GM21381 (cell line): ENCODE data around the gene CYB561D1.
A peak's percentile ranks its signal among the peaks of the same experiment; 100 is the strongest.

ENCODE experiments used
- ATAC-seq: cut with Tn5 transposase; IDR thresholded peaks from one replicate; pipeline ENCODE4 v1.9.1; 2021; ENCODE audit warnings: mild to moderate bottlenecking, moderate library complexity; ENCODE audit not compliant: unreplicated experiment

Gene CYB561D1

DNA sequence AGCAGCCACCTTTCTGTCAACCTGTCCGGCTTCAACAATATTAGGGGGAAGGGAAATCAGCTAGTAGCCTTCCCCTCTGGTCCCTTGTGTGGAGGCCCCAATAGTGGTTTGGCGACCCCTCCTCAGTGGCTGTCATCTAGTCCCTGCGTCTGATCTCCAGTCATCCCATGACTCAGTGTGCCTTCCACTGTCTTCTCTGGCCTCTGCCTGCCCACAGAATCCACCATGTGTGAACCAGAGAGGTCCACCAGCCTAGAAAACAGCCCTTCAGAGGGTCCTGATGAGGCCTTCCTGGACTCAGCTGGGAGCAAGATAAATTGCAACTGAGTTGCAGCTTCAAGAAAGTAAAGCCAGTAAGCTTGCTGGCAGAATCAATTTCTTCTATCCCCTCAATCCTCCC lies 14.0 kb upstream of the CYB561D1 start:
- ATAC-seq: no peak

DNA sequence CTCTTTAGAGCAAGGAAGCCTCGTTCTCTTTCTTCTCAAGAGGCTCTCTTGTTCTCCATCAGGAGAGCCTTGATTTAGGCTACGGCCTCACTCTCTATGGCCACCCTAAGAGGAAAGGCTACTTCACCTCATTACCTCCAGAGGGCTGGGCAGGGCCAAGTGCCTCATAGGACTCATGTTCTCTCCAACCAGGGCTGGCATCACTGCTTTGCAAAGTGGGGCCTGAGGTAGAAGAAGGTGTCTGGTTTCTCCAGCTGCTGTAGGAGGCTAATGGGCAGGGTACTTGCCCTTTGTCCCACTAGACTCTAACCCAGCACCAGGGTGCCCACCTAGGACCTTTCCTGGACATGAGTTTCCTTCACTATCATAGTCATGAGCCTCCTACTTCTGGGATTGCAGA lies 12.2 kb upstream of the CYB561D1 start:
- ATAC-seq: no peak

DNA sequence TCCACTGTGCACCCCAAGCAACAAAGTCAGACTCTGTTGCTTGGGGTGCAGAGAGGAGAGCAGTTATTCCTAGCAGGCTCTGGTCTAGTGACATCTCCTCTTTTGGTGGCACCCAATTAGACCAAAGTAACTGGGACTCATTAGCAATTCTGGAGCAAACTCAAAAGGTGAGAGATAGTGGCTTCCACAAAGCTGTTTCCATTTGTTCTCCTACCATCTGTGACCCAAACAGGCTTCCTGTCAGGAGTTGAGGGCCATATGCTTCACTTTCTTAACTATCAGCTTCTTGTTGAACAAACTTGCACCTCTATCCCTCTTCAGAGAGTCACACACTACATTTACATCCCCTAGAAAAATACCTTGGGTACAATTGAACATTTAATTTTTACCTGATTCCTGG lies 11.7 kb upstream of the CYB561D1 start:
- no peak for ATAC-seq

DNA sequence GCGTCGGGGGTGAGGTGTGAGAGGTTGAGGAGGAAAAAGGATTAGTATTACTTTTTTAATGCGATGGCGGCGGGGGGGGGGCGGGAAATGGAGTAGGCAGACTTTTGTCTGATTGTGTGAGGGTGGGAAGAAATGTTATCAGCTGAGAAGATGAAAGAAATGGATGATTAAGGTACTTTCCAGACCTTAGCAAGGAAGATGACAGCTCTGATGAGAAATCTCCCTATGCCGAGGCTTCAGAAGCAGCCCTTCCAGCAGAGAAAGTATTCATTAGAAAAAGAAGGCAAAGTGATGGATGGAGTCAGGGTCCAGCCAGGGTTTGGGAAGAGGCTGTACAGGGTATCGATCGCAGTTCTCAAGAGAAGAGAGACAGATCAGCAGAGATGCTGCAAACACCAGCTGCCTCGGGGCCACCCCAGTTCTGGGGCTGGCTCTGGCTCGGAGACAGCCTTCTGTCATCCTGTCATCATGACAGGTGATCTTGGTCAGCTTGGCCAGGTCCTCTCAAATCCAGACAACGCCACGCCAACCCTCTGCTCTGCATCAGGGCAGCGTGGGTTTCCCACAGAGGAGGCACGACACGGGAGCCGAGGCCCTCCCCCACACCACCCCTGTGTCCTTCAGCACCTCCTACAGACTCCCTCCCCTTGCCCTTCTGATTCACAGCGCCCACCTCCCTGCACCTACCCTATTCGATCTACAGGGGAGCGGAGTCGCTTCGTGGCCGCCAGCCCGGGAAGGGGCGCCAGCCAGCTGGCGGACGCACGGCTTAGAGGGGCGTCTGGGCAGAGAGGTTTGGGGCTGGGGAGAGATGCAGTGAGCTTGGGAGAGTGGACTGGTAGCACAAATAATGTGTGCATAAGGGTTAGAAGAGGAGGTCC lies 10.9 kb upstream of the CYB561D1 start:
- peak; percentile 16 for ATAC-seq

DNA sequence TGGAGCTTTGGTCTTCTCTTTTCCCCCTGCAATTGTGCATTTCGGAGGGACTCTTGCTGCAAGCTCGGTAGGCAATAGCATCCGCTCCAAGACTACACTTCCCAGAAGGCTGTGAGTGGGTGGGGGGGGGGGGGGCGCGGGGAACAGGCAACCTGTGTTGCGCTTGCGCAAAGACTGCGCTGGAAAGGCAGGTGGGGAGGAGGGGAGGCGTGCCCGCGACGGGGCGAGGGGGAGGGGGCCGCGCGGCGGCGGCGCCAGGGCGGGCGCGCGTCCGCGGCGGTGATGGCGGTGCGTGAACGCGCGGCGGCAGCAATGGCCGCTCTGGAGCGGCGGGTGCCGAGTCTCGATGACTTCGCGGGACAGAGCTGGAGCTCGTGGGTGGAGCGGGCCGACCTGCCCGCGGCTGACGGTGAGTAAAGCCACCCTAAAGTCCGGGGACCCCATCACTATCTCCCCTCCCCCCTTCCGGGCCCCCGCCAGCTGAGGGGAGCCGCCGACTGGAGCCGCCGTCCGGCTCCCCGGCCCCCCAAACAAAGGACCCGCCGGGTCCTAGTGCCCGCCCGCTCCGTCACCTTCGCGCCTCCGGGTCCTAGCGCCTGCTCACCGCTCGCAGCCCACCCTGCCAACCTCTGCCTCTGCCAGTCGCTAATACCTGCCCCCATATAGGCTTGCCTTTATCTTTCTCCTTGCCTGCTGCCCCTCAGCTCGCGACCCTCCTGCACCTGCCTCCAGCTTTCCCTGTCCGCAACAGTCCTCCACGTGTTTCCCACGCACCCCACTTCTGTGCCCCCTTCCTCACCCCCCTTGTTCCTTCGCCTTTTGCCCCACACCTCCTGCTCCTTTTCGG lies 10.0 kb upstream of the CYB561D1 start, which contains the start of gene ATXN7L2:
TSS of gene ATXN7L2 (plus strand) at position 234 of the 847 bp plus-strand sequence. CDS start at position 283, 49 bp downstream.
- peak; percentile 78 for ATAC-seq

DNA sequence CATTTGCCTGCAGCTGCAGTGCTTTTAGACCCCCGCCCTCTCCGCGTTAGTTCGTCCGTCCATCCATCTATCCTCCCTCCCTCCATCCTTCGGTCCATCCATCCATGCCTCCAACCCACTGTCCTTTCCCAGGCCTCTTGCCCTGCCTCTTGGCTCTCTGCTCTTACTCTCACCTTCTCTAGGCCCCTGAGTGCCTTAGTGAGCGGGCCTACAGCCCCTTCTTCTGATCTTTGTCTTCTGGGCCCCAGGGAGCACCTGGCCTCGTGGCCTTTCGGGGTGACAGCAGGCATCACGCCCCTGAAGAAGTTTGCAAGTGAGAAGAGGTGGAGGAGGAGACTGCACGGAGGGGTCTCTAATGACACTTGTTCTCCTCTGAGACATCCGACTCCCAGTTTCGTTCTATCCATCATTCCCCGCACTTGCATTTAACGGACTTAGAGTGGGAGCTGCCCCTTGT lies 9.3 kb upstream of the CYB561D1 start:
- ATAC-seq: no peak

DNA sequence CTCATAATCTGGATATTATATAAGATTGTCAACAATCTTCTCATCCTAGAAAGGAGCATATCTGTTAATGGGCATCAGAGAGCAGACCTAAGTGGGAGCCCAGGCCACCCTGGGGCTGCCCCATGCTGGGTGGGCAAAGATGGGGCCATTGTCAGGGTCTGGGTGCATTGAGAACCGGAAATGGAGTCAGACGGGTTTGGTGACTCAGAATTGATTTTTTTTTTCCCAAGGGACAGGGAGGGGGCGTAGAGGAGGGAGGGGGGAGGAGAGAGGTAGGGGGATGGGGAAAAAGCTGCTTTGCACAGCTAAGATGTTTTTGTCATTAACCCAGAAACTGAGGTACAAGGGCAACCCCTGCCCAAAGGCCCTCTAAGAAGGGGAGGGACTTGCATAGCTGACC lies 8.9 kb upstream of the CYB561D1 start:
- no peak for ATAC-seq

DNA sequence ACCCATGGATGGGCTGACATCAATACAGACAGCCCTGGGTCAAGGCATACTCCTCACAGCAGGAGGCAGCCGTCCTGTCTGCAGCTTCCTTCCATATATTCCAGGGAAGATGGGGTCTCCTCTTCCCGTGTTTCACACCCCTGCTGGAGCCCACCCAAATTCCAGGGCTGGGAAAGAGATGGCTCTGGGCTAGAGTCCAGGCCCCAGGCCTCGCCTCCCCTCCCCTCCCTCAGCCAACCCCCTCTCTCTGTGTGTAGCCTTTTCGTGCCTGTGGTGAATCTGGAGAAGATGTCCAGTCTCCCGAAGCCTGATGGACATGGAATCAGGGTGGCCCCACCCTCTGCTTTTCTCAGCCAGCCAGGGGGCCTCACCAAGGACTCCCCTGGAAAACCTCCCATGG lies 6.6 kb upstream of the CYB561D1 start:
- no peak for ATAC-seq

DNA sequence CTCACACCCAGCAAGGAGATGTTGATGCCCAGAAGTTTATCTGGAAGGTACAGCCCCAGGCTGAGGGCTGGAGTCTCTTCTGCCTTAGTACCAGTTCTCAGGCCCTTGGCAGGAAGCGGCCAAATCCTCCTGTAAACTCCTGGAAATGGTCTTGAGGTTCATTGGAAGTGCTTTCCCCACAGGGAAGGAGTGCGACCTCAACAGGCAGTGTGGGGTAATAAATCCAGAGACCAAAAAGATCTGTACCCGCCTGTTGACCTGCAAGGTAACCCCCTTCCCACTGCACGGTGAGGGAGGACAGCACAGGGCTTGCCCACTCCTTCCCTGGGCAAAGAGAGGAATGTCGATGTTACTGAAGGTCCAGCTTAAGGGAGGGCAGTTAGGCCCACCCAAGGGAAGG lies 5.7 kb upstream of the CYB561D1 start:
- no peak for ATAC-seq

DNA sequence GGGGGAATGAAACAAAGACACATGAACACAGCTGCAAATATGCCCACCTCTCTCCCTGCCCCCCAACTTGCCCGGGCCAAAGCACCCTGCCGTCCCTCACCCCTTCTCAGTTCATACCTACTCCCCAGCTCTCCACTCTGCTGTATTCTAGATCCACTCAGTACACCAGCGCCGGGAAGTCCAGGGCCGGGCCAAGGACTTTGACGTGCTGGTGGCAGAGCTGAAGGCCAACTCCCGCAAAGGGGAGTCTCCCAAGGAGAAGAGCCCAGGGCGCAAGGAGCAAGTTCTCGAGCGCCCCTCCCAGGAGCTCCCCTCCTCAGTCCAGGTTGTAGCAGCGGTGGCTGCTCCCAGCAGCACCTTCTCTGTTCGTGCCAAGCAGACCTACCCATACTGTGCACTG lies 5.2 kb upstream of the CYB561D1 start:
- ATAC-seq: no peak

DNA sequence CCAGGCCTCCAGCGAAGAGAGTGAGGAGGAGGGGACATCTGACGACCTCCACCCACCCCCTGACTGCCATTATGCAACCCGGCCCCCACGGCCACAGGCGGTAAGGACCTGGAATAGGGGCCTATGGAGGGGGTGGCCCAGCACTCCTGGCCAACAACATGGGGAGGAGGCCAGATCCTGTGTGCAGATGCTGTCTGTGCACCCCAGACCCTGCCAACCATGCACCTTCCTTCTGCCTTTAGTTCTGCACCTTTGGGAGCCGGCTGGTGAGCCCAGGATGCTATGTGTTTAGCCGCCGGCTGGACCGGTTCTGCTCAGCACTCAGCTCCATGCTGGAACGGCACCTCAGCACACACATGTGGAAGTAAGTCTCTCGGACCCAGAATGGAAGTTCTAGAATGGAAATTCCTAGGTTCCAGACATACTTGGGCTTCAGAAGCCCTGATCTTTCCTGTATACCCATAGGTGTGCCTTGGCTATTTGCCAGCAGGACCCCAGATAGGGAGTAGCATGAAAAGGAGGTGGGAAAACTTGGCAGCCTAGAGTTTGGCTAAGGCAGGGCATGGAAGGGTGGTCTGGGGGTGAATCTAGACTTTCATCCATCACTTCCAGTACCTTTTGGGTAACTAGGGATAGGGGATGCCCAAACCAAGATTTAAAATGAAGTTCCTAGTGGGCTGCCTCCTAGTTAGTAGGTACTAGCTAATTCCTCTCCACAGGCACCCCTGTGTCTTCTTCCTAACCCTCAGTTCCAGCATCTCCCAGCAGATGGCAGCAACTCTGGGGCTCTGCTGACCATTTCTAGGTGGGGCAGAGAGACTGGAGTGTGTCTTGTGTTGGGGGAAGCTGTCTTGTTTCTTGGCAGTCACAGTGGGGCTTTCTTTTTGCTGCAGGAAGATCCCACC lies 3.6 kb upstream of the CYB561D1 start:
- no peak for ATAC-seq

DNA sequence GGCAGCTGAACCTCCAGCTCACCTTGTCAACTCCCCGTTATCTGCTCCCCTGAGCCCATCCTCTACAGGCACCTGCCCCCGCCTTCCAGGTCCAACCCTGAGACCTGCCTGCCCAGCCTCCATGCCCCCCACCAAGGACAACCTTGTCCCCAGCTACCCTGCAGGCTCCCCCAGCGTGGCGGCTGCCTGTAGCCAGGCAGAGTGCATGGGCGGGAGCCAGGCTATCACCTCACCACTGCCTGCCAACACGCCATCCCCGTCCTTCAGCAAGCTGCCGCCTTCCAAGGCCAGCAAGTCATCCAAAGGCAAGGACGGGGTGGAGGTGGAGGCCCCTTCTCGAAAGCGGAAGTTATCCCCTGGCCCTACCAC lies 3.0 kb upstream of the CYB561D1 start:
- no peak for ATAC-seq

DNA sequence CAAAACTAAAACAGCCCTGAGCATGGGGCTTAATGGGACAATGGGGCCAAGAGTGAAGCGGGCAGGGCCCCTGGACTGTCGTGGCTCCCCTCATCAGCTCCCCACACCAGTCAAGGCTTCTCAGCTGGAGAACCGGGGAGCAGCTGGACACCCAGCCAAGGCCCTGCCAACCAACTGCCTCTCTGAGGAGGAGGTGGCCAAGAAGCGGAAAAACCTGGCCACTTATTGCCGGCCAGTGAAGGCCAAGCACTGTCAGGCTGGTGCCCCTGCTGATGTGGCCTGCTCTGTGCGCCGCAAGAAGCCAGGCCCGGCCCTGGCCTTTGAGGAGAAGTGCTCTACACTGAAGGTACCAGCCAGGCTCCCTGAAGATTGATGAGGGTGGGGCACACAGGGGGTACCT lies 2.5 kb upstream of the CYB561D1 start:
- no peak for ATAC-seq

DNA sequence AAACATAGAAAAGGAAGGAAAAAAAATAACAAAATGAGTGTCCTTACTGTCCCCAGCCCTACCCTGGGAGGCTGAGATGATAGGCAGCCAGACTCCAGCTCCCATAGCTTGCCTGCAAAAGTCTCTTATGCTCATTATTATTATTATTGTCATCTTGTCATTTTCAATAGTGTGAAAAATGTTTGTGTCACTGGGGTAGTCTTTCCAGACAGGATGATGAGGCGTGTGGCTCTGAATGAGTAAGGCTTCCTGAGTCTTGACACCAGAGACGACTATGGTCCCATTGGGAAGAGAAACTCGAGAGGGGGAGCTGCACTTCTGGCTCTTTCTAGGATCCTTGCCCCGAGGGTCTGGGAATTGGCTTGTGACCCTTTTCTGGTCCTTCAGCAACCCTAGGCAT lies 1.1 kb upstream of the CYB561D1 start:
- ATAC-seq: no peak

DNA sequence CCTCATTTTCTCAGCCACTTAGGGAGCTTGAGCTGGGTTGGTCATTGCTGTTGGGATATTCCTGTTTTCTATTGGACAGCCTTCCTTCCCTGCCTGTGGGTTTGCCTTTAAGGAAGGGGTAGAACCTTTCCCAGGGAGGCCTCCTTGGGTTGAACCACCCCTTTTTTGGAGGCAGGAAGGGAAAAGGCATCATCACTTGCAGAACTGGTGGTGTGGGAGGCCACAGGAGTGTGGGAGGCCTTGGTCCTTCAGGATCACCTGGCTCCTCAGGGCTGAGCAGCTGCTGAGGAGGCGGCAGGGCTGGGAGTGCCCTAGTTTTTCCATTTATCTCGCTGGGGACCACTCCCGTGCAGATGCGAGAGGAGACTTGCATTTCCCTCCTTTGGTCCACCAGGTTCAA lies 667 bp upstream of the CYB561D1 start:
- no peak for ATAC-seq

DNA sequence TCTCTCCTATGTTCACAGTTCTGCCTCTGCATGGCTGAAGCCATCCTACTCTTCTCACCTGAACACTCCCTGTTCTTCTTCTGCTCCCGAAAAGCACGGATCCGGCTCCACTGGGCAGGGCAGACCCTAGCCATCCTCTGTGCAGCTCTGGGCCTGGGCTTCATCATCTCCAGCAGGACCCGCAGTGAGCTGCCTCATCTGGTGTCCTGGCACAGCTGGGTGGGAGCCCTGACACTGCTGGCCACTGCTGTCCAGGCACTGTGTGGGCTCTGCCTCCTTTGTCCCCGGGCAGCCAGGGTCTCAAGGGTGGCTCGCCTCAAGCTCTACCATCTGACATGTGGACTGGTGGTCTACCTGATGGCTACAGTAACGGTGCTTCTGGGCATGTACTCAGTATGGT lies 1.8 kb downstream of the CYB561D1 start:
- ATAC-seq: no peak

DNA sequence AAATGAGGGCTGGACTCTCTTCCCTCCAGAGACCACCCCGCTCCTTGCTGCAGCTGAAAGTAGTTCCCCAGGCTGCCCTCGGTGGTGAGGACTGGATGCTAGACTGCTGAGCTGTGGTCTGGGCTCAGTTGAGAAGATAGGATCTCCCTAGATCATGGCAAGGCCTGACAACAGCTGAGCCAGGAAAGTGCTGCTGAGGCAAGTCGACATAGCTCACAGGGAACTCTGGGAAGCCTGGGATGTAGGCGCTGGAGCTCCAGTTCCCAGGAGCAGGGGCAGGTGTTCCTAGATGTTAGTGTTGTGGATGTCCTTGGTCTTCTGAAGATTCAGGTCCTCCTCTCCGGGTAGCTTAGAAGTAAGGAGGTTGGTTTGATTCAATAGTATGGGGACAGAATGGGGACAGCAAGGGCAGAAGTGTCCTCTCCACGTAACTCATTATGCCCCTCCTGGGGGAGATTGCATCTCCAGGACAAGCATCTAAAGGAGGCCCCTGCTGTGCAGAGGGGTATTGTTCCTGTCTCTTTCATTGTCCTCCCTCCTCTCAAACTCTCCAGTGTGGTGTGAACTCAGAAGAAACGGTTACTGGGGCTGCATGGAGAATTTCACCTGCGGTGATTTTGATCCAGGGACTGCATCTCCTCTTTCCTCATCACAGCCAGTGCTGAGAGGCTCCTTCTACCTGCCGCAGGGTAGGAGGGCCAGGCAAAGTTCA lies 3.7 kb downstream of the CYB561D1 start:
- ATAC-seq: no peak

DNA sequence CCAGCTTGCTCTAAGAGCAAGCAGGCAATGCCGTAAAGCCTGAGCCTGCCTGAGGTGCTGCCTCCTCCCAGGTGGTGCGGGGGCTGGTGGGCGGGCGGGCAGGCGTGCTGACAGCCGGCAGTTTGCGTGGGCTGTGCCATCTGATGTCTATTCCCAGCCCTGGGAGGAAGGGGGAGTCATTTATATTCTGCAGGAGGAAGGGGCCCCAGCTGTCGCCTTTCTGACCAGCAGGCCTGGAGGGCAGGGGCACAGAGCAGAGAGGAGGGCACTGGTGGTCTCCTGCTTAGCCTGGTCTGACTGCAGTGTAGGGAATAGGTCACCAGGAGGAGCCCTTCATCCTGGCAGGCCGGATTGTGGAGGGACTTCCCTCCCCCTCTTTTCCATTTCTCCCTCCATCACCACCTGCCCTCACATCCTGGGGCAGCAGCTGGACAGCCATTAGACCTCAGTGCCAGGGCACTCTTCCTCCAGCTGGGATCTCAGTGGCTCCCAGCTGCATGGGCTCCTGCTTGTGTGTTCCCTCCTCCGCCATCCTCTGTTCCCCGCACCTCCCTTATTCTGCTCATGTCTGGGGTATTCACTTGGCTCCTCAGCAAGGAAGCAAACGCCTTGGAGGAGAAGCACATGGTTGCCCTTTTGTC lies 4.4 kb downstream of the CYB561D1 start:
- ATAC-seq: no peak

DNA sequence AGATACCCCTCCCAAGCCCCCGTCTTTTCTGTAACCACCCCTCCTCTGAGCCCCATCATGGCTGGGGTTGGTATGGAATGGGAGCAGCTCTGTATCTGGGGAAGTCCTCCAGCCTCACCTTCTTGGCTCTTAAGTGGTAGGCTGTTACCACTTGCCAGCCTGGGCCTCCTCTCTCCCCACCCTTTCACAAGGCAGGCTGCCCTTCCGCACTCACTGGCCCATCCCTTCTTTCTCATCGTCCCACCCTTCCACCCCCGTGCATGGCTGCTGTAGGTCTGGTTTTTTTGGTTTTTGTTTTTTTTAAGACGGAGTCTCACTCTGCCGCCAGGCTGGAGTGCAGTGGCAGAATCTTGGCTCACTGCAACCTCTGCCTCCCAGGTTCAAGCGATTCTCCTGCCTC lies 5.2 kb downstream of the CYB561D1 start:
- ATAC-seq: no peak
